ENCODE results near the gene KATNAL2. TPM values are rescaled to one million over a fixed set of nuclear protein-coding genes. Genes with fewer than 3 reads are reported as not detected.
A peak's percentile ranks its signal among the peaks of the same experiment; 100 is the strongest.

The KATNAL2 gene, protein sequence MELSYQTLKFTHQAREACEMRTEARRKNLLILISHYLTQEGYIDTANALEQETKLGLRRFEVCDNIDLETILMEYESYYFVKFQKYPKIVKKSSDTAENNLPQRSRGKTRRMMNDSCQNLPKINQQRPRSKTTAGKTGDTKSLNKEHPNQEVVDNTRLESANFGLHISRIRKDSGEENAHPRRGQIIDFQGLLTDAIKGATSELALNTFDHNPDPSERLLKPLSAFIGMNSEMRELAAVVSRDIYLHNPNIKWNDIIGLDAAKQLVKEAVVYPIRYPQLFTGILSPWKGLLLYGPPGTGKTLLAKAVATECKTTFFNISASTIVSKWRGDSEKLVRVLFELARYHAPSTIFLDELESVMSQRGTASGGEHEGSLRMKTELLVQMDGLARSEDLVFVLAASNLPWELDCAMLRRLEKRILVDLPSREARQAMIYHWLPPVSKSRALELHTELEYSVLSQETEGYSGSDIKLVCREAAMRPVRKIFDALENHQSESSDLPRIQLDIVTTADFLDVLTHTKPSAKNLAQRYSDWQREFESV
- total RNA-seq = under 1 TPM; 0.31 to 0.95 TPM

- ATAC-seq (peak; percentile 95 to 96), DNase-seq (ENCODE audit: low spot score) (peak; percentile 84)
- peak within 1 kb of the TSS; percentile 90 for H3K4me3 Mint-ChIP-seq
- H3K9me3 Mint-ChIP-seq = no peaks in the 10 kb centered on the region
- no peaks in the 10 kb centered on the region for H3K36me3 Mint-ChIP-seq
- peaks cover 36 to 39% of the 10 kb centered on the region in 2 donors for H3K4me1 Mint-ChIP-seq (ENCODE audit: low read depth in 2 of 2)
- peak within 1 kb of the TSS; percentile 64 to 82 for H3K27ac Mint-ChIP-seq
- H3K27me3 Mint-ChIP-seq = no peaks in the 10 kb centered on the region
Observed at GRCh38 chr18:46917108-46917802, at the start of gene KATNAL2, which contains the start of gene PIAS2. TSS of gene KATNAL2 (plus strand) at chr18:46917602. CDS start at chr18:46946873, 29,271 bp downstream. TSS of gene PIAS2 (minus strand) at chr18:46917507. CDS start at chr18:46917345, 162 bp downstream.

- Mint-ChIP-seq H3K36me3 (peaks cover 8% of the 10 kb centered on the region), H3K27me3 (no peaks in the 10 kb centered on the region), H3K4me3 (no peak overlapping the region), H3K9me3 (peaks cover 5% of the 10 kb centered on the region), H3K4me1 (ENCODE audit: low read depth in 2 of 2) (peaks cover 10 to 23% of the 10 kb centered on the region in 2 donors), H3K27ac (no peak overlapping the region)
- no peak for ATAC-seq
- DNase-seq (ENCODE audit: low spot score) = no peak
Observed at GRCh38 chr18:46868169-46868921, 49.1 kb upstream of the KATNAL2 start.

DNA sequence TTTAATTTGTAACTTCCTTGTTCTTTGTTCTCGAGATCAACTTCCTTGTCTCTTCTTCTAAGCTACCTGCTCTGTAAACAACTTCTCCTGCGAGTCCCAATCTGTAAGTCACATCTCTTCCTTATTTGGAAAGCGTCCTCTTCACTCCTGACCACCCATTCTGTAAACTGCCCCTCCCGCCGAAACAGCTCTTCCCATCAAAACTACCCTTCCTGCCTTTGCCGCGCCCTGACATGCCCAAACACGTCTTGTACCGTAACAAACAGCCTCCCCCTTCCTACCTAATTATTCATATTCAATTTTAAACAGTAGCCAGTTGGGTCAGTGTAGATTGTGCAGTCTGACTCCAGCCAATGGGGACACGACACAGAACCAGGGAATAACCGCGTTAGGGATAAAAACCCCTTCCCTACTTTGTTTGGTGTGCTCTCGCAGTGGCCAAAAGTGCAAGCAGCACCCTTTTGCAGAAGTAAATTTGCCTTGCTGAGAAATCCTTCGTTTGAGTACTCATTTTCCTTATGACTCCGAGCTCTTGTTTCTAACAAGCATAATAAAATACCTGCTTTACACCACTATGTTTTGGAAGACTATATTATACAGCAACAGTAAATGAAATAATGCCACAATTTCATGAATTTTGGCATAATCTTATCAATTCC, 39.9 kb upstream of the KATNAL2 start:
- ATAC-seq (no peak), DNase-seq (ENCODE audit: low spot score) (no peak)
- Mint-ChIP-seq H3K27me3 (no peaks in the 10 kb centered on the region), H3K4me1 (ENCODE audit: low read depth in 2 of 2) (peaks cover 0 to 8% of the 10 kb centered on the region in 2 donors), H3K36me3 (peaks cover 39% of the 10 kb centered on the region), H3K4me3 (no peak overlapping the region), H3K27ac (no peak overlapping the region), H3K9me3 (peaks cover 12% of the 10 kb centered on the region)

DNA sequence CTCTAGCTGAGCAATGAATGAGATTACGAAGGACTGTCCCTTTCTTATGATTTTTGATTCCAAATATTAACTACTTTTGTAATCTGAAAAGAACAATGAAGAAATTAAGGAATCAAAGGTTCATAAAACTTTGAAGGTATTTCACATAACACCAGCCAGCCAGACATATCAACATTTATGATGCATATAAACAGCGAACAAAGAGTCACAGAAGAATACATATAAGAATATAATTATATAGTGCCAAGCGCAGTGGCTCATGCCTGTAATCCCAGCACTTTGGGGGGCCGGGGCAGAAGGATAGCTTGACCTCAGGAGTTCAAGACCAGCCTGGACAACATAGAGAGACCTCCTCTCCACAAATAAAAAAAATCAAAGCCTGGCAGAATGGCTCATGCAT, 34.2 kb upstream of the KATNAL2 start:
- no peaks in the 10 kb centered on the region for H3K27me3 Mint-ChIP-seq
- no peak for DNase-seq (ENCODE audit: low spot score)
- no peak overlapping the region for H3K27ac Mint-ChIP-seq
- peaks cover 5% of the 10 kb centered on the region for H3K9me3 Mint-ChIP-seq
- H3K4me1 Mint-ChIP-seq (ENCODE audit: low read depth in 2 of 2) = peaks cover 0 to 4% of the 10 kb centered on the region in 2 donors
- ATAC-seq = no peak
- peaks cover 23% of the 10 kb centered on the region for H3K36me3 Mint-ChIP-seq
- H3K4me3 Mint-ChIP-seq = no peak overlapping the region

GRCh38 chr18:46886893-46887292, 30.5 kb upstream of the KATNAL2 start:
- peaks cover 15 to 19% of the 10 kb centered on the region in 2 donors for H3K4me1 Mint-ChIP-seq (ENCODE audit: low read depth in 2 of 2)
- peaks cover 6% of the 10 kb centered on the region for H3K9me3 Mint-ChIP-seq
- no peaks in the 10 kb centered on the region for H3K27me3 Mint-ChIP-seq
- no peak overlapping the region for H3K27ac Mint-ChIP-seq
- H3K36me3 Mint-ChIP-seq = peaks cover 31% of the 10 kb centered on the region
- DNase-seq (ENCODE audit: low spot score) (no peak), ATAC-seq (no peak)
- H3K4me3 Mint-ChIP-seq = no peak overlapping the region

GRCh38 chr18:46888965-46889364, 28.4 kb upstream of the KATNAL2 start:
- Mint-ChIP-seq H3K4me1 (ENCODE audit: low read depth in 2 of 2) (peaks cover 25 to 34% of the 10 kb centered on the region in 2 donors), H3K9me3 (peaks cover 6% of the 10 kb centered on the region), H3K4me3 (no peak overlapping the region), H3K27me3 (no peaks in the 10 kb centered on the region), H3K27ac (no peak overlapping the region), H3K36me3 (peaks cover 31% of the 10 kb centered on the region)
- ATAC-seq (no peak), DNase-seq (ENCODE audit: low spot score) (no peak)

DNA sequence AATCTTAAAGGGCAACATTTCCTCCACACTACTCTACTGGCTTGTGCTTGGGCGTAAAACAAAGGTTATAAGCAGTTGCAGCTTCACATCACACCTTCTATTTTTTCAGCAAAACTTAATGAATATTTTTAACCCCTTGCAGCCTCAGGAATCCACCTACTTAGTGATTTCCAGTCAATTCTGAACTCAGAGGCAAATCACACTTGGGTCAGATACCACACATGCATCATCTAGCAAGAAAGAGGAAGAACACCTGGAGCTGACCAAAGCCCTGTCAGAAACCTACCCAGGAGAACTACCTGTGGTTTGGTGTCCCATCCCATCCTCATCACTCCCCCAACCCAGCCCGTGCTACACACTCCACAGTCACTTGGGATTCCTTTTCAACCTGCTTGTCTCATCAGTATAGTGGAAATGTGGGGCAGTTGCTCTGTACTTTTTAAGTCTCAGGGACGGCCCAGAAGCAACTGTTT, 25.6 kb upstream of the KATNAL2 start:
- ATAC-seq (peak in 1 of 2 donors; percentile 38), DNase-seq (ENCODE audit: low spot score) (no peak)
- Mint-ChIP-seq H3K27me3 (no peaks in the 10 kb centered on the region), H3K4me3 (no peak overlapping the region), H3K4me1 (ENCODE audit: low read depth in 2 of 2) (peaks cover 25 to 35% of the 10 kb centered on the region in 2 donors), H3K36me3 (peaks cover 31% of the 10 kb centered on the region), H3K27ac (no peak overlapping the region), H3K9me3 (peaks cover 6% of the 10 kb centered on the region)

DNA sequence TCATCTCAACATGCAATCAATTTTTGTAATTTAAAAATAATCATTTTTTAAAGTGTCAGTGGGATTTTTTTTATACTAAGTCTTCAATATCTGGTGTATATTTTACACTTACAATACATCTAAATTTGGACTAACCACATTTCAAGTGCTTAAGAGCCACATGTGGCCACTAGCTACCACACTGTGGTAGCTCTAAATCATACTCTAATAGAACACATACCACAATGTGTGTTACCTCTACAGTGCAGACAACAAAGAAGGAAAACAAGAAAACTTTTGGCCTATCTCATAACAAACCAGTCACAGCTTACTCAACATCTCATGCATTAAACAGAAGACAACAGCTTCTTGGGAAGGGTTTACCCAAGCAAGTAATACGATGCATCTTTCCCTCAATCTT, 24.6 kb upstream of the KATNAL2 start:
- no peak for ATAC-seq
- peak overlapping the region in 1 of 2 donors; percentile 7 for H3K27ac Mint-ChIP-seq
- H3K4me3 Mint-ChIP-seq = no peak overlapping the region
- no peaks in the 10 kb centered on the region for H3K27me3 Mint-ChIP-seq
- DNase-seq (ENCODE audit: low spot score) = no peak
- peaks cover 6% of the 10 kb centered on the region for H3K9me3 Mint-ChIP-seq
- peaks cover 25 to 37% of the 10 kb centered on the region in 2 donors for H3K4me1 Mint-ChIP-seq (ENCODE audit: low read depth in 2 of 2)
- H3K36me3 Mint-ChIP-seq = peaks cover 29% of the 10 kb centered on the region

DNA sequence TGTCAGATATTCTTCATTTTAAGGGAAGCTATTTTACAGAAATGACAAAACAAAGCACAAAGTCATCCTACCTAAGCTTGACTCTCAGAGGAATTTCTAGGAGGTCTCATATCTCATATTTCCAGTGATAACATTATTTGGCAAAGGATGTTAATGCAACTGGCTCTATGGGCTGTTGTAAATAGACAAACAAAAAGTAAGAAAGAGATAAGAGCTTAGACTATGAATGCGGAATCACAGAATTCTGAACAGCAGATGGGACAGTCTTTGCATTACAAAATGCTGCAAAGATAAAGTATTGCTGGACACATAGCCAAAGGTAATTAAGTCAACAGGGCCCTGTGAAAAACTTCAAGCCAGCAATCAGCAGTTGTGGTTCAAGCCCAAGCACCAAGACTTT, 24.0 kb upstream of the KATNAL2 start:
- peaks cover 6% of the 10 kb centered on the region for H3K9me3 Mint-ChIP-seq
- ATAC-seq = no peak
- H3K27me3 Mint-ChIP-seq = no peaks in the 10 kb centered on the region
- peaks cover 23% of the 10 kb centered on the region for H3K36me3 Mint-ChIP-seq
- peaks cover 25 to 37% of the 10 kb centered on the region in 2 donors for H3K4me1 Mint-ChIP-seq (ENCODE audit: low read depth in 2 of 2)
- no peak for DNase-seq (ENCODE audit: low spot score)
- H3K4me3 Mint-ChIP-seq = no peak overlapping the region
- H3K27ac Mint-ChIP-seq = peak overlapping the region in 1 of 2 donors; percentile 7

DNA sequence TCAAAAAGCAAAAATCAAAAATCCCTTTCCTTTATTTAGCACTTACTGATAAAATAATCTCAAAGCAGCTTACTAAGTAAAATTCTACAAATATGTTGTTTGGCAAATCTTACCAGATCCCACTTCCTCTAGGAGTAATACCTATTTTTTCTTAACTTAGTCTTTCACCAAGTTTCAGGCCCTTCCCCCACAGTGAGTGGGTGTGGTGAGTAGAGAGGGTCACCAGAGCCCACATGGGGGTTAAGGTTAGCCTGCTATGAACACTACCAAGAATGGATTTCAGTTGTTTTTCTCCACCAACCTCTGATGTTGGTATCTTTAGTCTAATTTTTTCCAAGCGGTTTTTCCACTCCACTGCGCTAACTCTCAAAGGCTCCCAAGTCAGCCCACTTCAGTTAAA, 23.3 kb upstream of the KATNAL2 start:
- peaks cover under 1% of the 10 kb centered on the region for H3K9me3 Mint-ChIP-seq
- DNase-seq (ENCODE audit: low spot score) (no peak), ATAC-seq (no peak)
- H3K4me1 Mint-ChIP-seq (ENCODE audit: low read depth in 2 of 2) = peaks cover 25 to 35% of the 10 kb centered on the region in 2 donors
- peaks cover 16% of the 10 kb centered on the region for H3K36me3 Mint-ChIP-seq
- no peak overlapping the region for H3K27ac Mint-ChIP-seq
- H3K27me3 Mint-ChIP-seq = no peaks in the 10 kb centered on the region
- H3K4me3 Mint-ChIP-seq = no peak overlapping the region

DNA sequence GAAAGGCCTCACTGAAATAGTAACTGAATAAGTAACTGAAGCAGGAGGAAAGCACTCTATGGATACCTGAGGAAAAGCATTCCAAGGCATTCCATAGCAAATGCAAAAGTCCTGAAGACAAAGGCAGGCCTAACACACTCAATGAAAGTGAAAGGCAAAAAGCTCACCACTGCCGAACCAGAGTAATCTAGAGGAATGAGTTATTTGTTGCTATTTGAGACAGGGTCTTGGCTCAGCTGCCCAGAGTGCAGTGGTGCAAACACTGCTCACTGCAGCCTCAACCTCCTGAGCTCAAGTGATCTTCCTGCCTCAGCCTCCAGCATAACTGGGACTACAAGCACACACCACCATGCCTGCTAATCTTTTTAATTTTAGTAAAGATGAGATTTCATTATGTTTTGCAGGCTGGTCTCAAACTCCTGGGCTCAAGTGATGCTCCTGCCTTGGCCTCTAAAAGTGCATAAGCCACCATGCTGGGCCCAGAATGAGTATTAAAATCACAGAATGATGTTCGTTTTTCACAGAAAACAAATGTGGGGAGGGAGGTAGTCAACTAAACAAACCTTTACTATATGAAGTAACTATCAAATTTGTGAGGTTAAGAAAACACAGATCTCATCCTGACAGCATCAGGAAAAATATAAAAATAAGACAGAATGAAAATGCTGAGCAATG, 18.0 kb upstream of the KATNAL2 start:
- ATAC-seq (no peak), DNase-seq (ENCODE audit: low spot score) (no peak)
- no peaks in the 10 kb centered on the region for H3K27me3 Mint-ChIP-seq
- H3K4me1 Mint-ChIP-seq (ENCODE audit: low read depth in 2 of 2) = peaks cover 5 to 7% of the 10 kb centered on the region in 2 donors
- H3K27ac Mint-ChIP-seq = no peak overlapping the region
- H3K4me3 Mint-ChIP-seq = no peak overlapping the region
- H3K36me3 Mint-ChIP-seq = no peaks in the 10 kb centered on the region
- no peaks in the 10 kb centered on the region for H3K9me3 Mint-ChIP-seq

GRCh38 chr18:46903406-46903805, 14.0 kb upstream of the KATNAL2 start:
- DNase-seq (ENCODE audit: low spot score) (no peak), ATAC-seq (no peak)
- Mint-ChIP-seq H3K36me3 (no peaks in the 10 kb centered on the region), H3K27ac (no peak overlapping the region), H3K9me3 (no peaks in the 10 kb centered on the region), H3K4me3 (no peak overlapping the region), H3K27me3 (no peaks in the 10 kb centered on the region), H3K4me1 (ENCODE audit: low read depth in 2 of 2) (peaks cover 5 to 8% of the 10 kb centered on the region in 2 donors)
